GM04504 (cell line): Measurements from ENCODE around the gene DPM2.

ENCODE experiments used
- DNase-seq: peaks from one replicate; pipeline ENCODE4 v3.0.0-alpha.2; 2012; ENCODE audit warnings: low read depth

The DPM2 gene

GRCh38 chr9:127955294-127956015 is 17.8 kb upstream of the DPM2 start:
- DNase-seq: no peak

- DNase-seq: no peak
Measured at GRCh38 chr9:127954831-127955293, 17.2 kb upstream of the DPM2 start.

GRCh38 chr9:127953768-127954505 is 16.3 kb upstream of the DPM2 start:
- DNase-seq: no peak

DNA sequence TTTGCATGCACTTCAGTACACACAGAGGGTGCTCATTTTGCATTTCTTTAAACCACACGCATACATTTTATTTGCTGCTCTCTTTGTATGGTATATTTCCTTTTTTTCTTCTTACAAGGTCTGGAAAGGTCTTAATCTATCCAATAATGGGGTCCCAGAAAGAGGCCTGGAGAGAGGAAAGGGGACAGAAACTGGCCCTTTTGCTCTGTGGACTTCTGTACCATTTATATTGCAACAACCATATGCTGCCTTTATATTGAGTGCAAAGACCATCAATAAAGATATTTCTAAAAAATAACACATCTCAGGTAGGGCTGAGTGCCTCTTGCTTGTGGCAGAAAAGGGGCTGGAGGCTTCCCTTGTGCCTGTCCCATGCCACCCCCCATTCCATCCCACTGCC is 15.5 kb upstream of the DPM2 start:
- no peak for DNase-seq

DNA sequence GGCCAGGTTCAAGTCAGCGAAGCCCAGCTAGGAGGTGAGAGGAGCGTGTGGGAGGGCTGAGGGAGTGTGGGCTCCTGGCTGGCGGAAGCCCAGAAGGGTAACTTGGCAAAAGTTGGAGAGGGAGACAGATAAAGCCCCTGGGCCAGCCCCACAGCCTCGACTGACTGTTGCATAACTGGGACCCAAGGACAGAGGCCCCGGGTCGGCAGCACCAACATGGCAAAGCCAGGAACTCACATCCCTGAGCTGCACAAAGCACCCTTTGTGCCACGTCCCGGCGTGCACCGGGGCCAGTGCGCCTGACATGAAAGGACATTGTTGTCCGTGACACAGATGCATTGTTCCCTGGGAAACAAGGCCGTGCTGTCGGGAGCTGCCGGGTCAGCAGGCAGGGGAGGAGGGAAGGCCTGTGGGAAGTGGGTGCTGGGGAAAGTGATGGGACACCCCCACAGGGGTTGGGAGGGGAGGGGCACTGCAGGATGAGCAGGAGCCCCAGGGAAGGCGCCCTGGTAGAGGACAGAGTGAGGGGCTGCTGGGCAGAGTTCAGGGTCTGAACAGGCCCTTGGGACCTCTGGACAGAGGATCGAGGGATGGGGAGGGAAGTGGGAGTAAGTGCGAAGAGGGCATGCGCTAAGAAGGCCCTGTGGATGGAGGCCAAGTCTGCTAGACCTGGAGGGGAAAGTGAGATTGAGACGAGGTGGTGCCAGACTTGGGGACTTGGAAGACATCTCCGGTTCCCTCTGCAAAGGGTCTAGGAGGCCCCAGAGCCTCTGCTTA is 13.0 kb upstream of the DPM2 start:
- DNase-seq: no peak

- DNase-seq: no peak
Measured at GRCh38 chr9:127949827-127950512, 12.3 kb upstream of the DPM2 start.

- no peak for DNase-seq
Measured at GRCh38 chr9:127947841-127948710, 10.4 kb upstream of the DPM2 start.

- DNase-seq: no peak
Measured at GRCh38 chr9:127946728-127947127, 9.1 kb upstream of the DPM2 start.

DNA sequence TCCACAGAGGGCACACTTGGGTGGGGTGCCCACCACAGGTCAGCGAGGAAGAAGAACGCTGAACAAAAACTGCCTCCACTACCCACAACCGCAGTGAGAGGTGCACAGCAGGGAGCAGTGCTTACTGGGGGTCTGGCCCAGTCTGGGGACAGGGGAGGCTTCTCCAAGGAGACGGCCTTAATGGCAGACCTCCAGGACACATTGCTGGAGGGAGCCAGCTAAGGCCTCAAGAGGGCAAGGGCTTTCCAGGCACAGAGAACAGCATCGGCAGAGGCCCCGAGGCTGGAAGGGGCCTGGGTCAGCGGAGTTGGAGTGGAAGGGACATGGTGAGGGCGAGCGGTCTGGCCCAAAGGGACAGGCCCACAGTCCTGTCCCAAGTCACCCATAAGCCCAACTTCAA is 8.3 kb upstream of the DPM2 start:
- DNase-seq: no peak

DNA sequence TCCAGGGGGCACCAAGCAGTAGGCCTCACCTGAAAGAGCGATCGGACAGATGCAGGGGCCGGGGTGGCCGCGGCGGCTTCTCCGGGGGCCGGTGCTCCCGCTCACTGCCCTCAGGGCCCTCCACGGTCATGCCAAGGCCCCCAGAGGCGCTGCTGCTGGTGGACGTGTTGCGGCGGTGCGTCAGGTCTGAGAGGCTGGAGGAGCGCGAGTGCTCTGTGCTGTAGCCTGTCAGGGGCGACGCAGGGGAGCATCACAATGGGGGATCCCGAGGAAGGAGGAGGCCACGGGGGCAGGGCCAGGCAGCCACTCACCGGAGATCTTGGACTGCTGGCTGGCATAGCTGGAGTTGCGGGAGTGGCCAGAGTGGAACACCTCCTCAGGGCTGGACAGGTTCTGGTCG is 7.7 kb upstream of the DPM2 start:
- no peak for DNase-seq

DNA sequence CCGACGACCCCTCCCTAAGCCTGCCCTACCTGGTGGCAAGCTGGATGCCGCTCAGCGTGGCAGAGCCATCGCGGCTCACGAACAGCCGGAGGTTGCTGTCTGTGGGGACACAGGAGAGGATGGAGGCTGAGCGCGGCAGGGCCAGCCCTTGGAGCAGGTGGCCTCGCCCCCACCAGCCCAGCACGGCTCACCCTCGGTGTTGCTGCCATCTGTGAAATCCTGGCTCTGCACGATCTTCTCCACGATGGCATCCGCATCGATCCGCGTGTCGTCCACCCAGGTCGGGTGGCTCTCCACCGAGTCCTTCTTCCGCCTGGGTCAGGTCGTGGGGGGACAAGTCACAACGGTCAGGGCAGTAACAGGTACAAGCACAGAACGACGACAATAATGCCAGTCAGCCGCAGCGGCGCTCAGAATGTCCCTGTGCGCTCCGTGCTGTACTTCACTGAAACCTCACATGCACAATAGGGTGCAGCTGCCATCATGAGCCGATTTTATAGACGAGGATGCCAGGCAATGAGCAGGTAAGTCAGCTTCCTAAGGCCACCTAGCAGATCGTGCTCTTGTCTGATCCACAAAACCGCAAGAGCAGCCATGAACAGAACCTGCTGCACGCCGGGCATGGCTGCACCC is 7.0 kb upstream of the DPM2 start:
- DNase-seq: no peak

GRCh38 chr9:127943731-127944144 is 6.1 kb upstream of the DPM2 start:
- DNase-seq: peak; percentile 46

- DNase-seq: no peak
Measured at GRCh38 chr9:127943011-127943662, 5.5 kb upstream of the DPM2 start.

DNA sequence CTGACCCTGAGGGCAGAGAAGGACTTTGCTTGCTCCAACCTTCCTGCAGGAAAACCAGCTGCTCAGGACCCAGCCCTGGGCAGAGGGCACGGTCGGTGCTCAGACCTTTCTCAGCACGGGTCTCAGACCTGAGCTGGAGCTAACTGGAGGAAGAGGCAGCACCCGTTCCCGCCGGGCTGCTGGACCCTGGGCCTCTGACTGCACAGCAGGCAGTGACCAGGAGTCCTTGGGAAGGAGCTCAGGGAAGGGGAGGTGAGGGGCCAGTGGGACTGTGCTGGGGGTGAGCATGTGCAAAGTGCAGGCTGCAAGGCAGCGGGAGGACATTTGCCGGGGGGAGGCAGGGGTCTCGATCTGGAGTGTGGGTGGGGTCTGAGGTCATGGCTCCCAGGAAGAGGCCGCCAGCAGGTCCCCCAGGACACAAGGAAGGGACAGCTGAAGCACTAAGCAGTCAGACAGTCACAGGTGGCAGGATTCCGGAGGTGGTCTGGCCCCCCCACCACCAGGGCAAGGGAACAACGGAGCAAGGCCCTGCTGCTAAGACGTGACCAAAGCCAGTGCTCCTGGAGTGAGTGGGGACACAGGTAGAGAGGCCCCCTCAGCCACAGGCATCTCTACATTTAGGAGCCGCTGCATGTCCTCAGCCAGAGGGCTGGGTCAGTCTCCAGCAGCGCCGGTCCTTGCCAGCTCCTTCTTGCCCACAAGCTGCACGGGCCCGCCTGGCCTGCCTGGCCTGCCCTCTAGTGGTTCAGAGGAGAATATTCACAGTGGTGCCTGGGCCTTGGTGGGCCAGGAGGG is 4.8 kb upstream of the DPM2 start:
- DNase-seq: no peak

GRCh38 chr9:127941961-127942215 is 4.2 kb upstream of the DPM2 start:
- DNase-seq: no peak

- DNase-seq: no peak
Measured at GRCh38 chr9:127941062-127941960, 3.7 kb upstream of the DPM2 start.

GRCh38 chr9:127940593-127940992 is 2.9 kb upstream of the DPM2 start:
- DNase-seq: no peak

DNA sequence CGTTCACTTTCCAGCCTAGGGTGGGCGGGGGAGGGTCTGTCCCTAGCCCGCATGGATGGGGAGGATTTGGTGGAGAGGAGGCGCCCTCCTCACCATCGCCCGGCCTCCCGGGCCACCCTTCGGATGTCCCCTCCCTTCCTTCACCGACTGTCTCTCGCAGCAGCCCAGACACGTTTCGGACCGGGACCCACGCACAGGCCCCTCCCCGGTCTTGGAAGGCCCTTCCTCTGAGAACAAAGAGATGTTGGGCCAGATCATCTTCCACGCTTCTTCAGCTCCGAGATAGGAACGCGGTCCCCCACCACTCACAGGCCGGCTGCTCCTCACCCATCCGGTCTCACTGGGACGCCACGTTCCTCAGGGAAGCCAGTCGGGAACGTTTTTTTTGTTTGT is 640 bp upstream of the DPM2 start:
- no peak for DNase-seq

DNA sequence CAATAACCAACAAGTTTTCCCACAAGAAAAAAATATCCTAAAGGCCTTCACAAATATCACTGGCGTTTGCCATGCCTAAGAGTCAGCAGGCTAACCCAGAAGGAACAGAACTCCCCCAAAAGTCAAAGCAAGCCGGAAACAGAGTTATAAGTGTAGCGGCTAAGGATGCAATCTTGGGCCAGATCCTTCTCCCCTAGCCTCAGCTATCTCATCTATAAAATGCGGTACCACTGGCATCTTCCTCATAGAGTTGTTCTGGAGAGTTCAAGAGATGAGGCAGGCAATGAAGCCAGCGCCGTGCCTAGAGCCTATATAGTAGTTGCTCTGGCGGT is 632 bp downstream of the DPM2 start:
- no peak for DNase-seq
